GM13976 (cell line): Measurements from ENCODE around the gene ARHGEF26.

Experiments used
- DNase-seq: peaks from one replicate; pipeline ENCODE4 v3.0.0; 2012; ENCODE audit warnings: low spot score
- CTCF ChIP-seq: IDR thresholded peaks from 2 replicates; pipeline ENCODE4 v1.5.1; 2012; ENCODE audit warnings: borderline replicate concordance, mild to moderate bottlenecking; ENCODE audit not compliant: insufficient read depth; ENCODE audit errors: extremely low read depth, missing control alignments, control extremely low read depth
- in situ Hi-C: fragments of 300-500 bp; cut with MboI; formaldehyde crosslinking; loops from one replicate; pipeline ENCODE4 v1.12.0; 2022; ENCODE audit warnings: low sequenced_read_pairs, mixed read lengths, inconsistent platforms; ENCODE audit not compliant: unreplicated experiment

ARHGEF26 gene

GRCh38 chr3:154135511-154136173 is 14.5 kb downstream of the ARHGEF26 start:
- in situ Hi-C loops, result no loop called here
- no peak for DNase-seq
- TF ChIP-seq CTCF, result no peak

GRCh38 chr3:154137036-154137435 is 15.8 kb downstream of the ARHGEF26 start:
- in situ Hi-C loops, result no loop called here
- TF ChIP-seq CTCF, result no peak
- no peak for DNase-seq

- no peak for DNase-seq
- in situ Hi-C loops, result no loop called here
- no peak for TF ChIP-seq CTCF
These were observed 18.8 kb downstream of the ARHGEF26 start for GRCh38 chr3:154139996-154140436.

- in situ Hi-C loops, result no loop called here
- DNase-seq, result no peak
- no peak for TF ChIP-seq CTCF
These were observed 21.4 kb downstream of the ARHGEF26 start for GRCh38 chr3:154142608-154143007.

- TF ChIP-seq CTCF, result no peak
- in situ Hi-C loops, result no loop called here
- no peak for DNase-seq
These were observed 22.7 kb downstream of the ARHGEF26 start for GRCh38 chr3:154143873-154144272.

GRCh38 chr3:154144825-154145465 is 23.8 kb downstream of the ARHGEF26 start:
- no peak for TF ChIP-seq CTCF
- DNase-seq, result no peak
- in situ Hi-C loops, result no loop called here
